Adrenal gland (tissue), 5 donors: ENCODE data around the gene FSIP1.

Source experiments
- POLR2A ChIP-seq, 2 donors: fragments of 450-650 bp; IDR thresholded peaks; one replicate each; pipeline ENCODE4 v1.6.1; 2017; ENCODE audit warnings: antibody characterized with exemption in 2 of 2, mild to moderate bottlenecking in 2 of 2, moderate library complexity in 1 of 2
- TF ChIP-seq, protein P1 (sequence below), 6 experiments: fragments of 450-650 bp in 4 of 6; fragments of 200-600 bp in 2 of 6; sonication (generic) in 1 of 6; IDR thresholded peaks; 1 replicate in 5 of 6; 2 replicates in 1 of 6; pipeline versions ENCODE4 v1.5.1 to v1.8.0; 2016 to 2021; ENCODE audit warnings: antibody characterized with exemption in 6 of 6, mild to moderate bottlenecking in 2 of 6, moderate library complexity in 1 of 6
- donor health status: DM: no; HTN: no; CAD: no.

DNA sequence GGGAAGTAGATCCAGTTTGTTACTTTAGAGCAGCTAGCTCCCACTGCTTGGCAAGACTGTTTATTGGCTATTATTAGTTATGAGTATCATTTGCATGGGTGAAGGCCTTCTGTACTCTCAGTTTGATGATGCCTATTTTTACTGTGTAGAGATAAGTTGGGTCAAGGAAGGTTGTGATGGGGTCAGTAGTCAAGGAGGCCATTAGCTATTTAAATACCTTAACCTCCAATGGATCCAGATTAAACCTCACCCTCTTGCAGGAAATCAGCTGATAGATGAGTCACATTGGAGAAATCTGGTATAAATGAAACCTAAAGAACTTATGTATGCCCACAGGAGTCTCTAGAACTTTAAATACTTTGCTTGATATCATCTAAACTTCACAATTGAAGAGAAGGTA lies 156.8 kb downstream of the FSIP1 start:
- TF ChIP-seq, protein P1, sequence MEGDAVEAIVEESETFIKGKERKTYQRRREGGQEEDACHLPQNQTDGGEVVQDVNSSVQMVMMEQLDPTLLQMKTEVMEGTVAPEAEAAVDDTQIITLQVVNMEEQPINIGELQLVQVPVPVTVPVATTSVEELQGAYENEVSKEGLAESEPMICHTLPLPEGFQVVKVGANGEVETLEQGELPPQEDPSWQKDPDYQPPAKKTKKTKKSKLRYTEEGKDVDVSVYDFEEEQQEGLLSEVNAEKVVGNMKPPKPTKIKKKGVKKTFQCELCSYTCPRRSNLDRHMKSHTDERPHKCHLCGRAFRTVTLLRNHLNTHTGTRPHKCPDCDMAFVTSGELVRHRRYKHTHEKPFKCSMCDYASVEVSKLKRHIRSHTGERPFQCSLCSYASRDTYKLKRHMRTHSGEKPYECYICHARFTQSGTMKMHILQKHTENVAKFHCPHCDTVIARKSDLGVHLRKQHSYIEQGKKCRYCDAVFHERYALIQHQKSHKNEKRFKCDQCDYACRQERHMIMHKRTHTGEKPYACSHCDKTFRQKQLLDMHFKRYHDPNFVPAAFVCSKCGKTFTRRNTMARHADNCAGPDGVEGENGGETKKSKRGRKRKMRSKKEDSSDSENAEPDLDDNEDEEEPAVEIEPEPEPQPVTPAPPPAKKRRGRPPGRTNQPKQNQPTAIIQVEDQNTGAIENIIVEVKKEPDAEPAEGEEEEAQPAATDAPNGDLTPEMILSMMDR (IDR thresholded peaks at IDR 0.05) = no peak
- no peak for TF ChIP-seq POLR2A (IDR thresholded peaks at IDR 0.05)
